ENCODE results near the gene LMO7.

- TF ChIP-seq CTCF (IDR thresholded peaks at IDR 0.05; ENCODE audit: low read length) (no peak), EZH2 (IDR thresholded peaks at IDR 0.05; ENCODE audit: borderline replicate concordance, low read length) (no peak)
These were observed 267.9 kb downstream of the LMO7 start for GRCh38 chr13:75904012-75904411.
